Stimulated activated CD8-positive, alpha-beta memory T cell treated with anti-CD3 and anti-CD28 coated beads, Interleukin-15, amount 100 ng/mL, for 1 hour (primary cell): ENCODE measurements around the gene RALB.

Source experiments
- DNase-seq: peaks from one replicate; pipeline ENCODE4 v3.0.0-alpha.2; 2020; ENCODE audit warnings: low read depth

RALB gene

DNA sequence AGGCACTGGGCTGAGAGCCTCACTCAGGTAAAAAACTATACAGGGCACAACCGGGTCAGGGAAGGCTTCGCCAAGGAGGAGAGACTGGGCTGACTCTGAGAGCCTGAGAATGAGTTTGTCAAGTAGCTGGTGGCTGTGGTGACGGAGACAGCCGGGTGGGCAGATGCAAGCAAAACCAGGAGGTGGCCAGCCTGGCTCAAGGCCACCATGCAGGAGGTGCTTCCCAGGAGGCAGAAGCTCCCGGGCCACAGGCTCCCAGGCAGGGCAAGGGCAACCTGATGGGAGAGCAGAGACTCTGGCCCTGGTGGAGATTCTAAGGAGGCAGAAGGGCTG lies 90.4 kb downstream of the RALB start:
- DNase-seq, result no peak

DNA sequence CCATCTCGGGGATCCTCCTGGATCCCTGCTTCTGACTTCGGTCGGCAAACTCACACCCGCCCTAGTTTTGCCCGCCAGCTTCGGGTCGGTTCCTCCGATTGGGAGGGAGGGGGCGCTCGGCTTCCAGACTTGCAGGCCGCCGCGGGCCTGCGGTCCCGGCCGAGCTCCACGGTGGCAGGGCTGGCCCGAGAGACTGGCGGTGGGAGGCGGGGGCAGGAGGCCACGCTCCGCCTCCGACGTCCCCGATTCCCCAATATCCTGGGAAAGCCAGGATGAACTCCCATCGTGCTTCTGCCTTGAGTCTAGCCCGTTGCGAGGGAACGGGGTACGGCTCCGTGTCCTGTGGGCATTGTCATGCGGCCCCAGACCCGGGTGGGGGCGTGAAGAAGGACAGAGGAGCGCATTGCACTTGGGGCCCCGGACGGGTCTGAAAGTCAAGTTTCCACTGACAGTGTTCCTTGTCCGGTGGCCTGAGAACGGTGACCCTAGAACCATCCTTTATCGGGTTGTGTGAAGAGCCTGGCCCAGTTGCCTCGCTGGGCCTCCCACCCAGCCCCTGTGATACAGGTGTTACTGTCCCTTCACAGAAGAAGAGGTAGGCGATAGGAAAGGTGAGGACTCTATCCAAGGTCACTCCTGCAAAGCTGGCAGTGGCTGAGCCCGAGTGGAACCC lies 90.9 kb downstream of the RALB start:
- DNase-seq, result peak; percentile 6
